NCI-H524 treated with DMSO at 0.1 percent for 48 hours (cell line): ENCODE data around the gene CAMK2D.

Experiments used
- DNase-seq: peaks from one replicate; lab custom pipeline; 2025; lab: John Stamatoyannopoulos, UW

Gene CAMK2D

GRCh38 chr4:113472864-113473263 lies 288.7 kb downstream of the CAMK2D start:
- no peak for DNase-seq

GRCh38 chr4:113471146-113471860 lies 290.2 kb downstream of the CAMK2D start:
- no peak for DNase-seq

- DNase-seq = no peak
Measured at GRCh38 chr4:113469926-113470325, 291.6 kb downstream of the CAMK2D start.

GRCh38 chr4:113469023-113469390 lies 292.5 kb downstream of the CAMK2D start:
- DNase-seq = no peak

GRCh38 chr4:113468165-113469022 lies 293.1 kb downstream of the CAMK2D start:
- DNase-seq = no peak

GRCh38 chr4:113467581-113467980 lies 294.0 kb downstream of the CAMK2D start:
- no peak for DNase-seq

GRCh38 chr4:113462286-113462685 lies 299.3 kb downstream of the CAMK2D start:
- no peak for DNase-seq

- no peak for DNase-seq
Measured at GRCh38 chr4:113461281-113461680, 300.3 kb downstream of the CAMK2D start.

- DNase-seq = no peak
Measured at GRCh38 chr4:113457886-113458285, 303.7 kb downstream of the CAMK2D start.

GRCh38 chr4:113457121-113457520 lies 304.4 kb downstream of the CAMK2D start:
- no peak for DNase-seq

- peak; percentile 8 for DNase-seq
Measured at GRCh38 chr4:113455061-113455460, 306.5 kb downstream of the CAMK2D start.

- DNase-seq = no peak
Measured at GRCh38 chr4:113452868-113453620, 308.5 kb downstream of the CAMK2D start.

GRCh38 chr4:113452152-113452551 lies 309.4 kb downstream of the CAMK2D start:
- DNase-seq = no peak

GRCh38 chr4:113450295-113451080 lies 311.1 kb downstream of the CAMK2D start:
- DNase-seq = no peak

- no peak for DNase-seq
Measured at GRCh38 chr4:113449410-113449974, 312.0 kb downstream of the CAMK2D start.

- no peak for DNase-seq
Measured at GRCh38 chr4:113447769-113448168, 313.8 kb downstream of the CAMK2D start.

GRCh38 chr4:113447061-113447460 lies 314.5 kb downstream of the CAMK2D start:
- DNase-seq = no peak

- no peak for DNase-seq
Measured at GRCh38 chr4:113446019-113446418, 315.5 kb downstream of the CAMK2D start.

GRCh38 chr4:113445286-113445685 lies 316.3 kb downstream of the CAMK2D start:
- no peak for DNase-seq

- no peak for DNase-seq
Measured at GRCh38 chr4:113444386-113444785, 317.2 kb downstream of the CAMK2D start.

- DNase-seq = no peak
Measured at GRCh38 chr4:113442826-113443225, 318.7 kb downstream of the CAMK2D start.
